ENCODE results near the gene KRT23. TPM values are rescaled to one million over a fixed set of nuclear protein-coding genes. Genes with fewer than 3 reads are reported as not detected.

The KRT23 gene
- total and polyA plus RNA-seq, 2 of the 13 experiments (the other 11 are each of a cell fraction or from before 2014, with no cell fraction given) = 24.7 to 51.1 TPM

DNA sequence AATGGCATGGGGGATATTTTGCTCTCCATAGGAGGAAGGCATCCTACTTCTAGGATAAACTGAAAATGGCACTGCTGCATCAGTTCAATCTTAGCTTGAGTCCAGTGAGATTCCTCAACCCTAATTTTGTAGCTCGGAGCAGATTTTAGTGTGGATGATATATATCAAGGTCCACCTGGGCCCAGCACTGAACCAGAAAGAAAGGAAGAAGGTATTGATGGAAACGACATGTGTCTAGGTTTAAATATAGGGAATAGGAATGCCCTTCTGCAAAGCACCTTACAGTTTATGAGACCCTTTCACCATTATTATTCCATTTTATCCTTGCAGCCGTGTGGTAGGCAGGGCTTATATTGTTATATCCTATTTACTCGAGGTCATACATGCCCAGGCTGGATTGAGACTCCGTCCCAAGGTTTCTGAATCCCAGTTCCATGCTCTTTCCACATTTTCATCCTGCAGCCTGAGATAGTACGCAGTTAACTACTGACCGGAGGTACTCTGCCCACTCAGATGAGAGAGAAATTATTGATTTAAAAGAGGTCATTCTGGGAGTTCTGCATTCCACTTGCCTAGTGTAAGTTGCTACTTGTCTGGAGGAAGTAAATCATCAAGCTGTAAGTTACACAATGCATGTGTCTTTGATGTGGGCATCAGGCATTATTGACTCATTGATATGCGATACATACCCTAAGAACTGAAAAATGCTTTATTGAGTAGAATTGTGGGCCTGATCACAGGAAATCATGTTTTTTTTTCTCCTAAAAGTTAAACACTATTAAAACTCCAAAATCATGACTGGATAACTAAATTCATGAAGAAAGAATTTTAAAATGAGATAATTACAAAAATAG is 19.2 kb upstream of the KRT23 start (continued):
- TF ChIP-seq CREB1 (IDR thresholded peaks at IDR 0.05) (peak; percentile 74), CREB1 (CRISPR knock-in tag; IDR thresholded peaks at IDR 0.05) (peak; percentile 91), ZNF292 (CRISPR knock-in tag; IDR thresholded peaks at IDR 0.05; ENCODE audit: borderline replicate concordance, low read depth) (peak; percentile 90; the same call in 1 of the 2 replicates), NAIF1 (CRISPR knock-in tag; IDR thresholded peaks at IDR 0.05; ENCODE audit: borderline replicate concordance) (no peak), TBP (CRISPR knock-in tag; IDR thresholded peaks at IDR 0.05) (0 out of 2 replicates have a peak, but pooled peaks have one; percentile 74), FOXM1 (CRISPR knock-in tag; IDR thresholded peaks at IDR 0.05) (no peak), BRCA1 (CRISPR knock-in tag; IDR thresholded peaks at IDR 0.05) (no peak; the same call in 1 of the 2 replicates), PHF5A (CRISPR knock-in tag; IDR thresholded peaks at IDR 0.05; ENCODE audit: low read depth, unreplicated experiment) (peak; percentile 61), CAMTA2 (CRISPR knock-in tag; IDR thresholded peaks at IDR 0.05; ENCODE audit: borderline replicate concordance) (no peak), NFYB (CRISPR knock-in tag; IDR thresholded peaks at IDR 0.05) (peak; percentile 53; the same call in 1 of the 2 replicates)
- TF ChIP-seq, protein P1, sequence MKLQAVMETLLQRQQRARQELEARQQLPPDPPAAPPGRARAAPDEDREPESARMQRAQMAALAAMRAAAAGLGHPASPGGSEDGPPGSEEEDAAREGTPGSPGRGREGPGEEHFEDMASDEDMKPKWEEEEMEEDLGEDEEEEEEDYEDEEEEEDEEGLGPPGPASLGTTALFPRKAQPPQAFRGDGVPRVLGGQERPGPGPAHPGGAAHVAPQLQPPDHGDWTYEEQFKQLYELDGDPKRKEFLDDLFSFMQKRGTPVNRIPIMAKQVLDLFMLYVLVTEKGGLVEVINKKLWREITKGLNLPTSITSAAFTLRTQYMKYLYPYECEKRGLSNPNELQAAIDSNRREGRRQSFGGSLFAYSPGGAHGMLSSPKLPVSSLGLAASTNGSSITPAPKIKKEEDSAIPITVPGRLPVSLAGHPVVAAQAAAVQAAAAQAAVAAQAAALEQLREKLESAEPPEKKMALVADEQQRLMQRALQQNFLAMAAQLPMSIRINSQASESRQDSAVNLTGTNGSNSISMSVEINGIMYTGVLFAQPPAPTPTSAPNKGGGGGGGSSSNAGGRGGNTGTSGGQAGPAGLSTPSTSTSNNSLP (IDR thresholded peaks at IDR 0.05; ENCODE audit: low read depth, low read length) = peak; percentile 100
- TF ChIP-seq, protein P2, sequence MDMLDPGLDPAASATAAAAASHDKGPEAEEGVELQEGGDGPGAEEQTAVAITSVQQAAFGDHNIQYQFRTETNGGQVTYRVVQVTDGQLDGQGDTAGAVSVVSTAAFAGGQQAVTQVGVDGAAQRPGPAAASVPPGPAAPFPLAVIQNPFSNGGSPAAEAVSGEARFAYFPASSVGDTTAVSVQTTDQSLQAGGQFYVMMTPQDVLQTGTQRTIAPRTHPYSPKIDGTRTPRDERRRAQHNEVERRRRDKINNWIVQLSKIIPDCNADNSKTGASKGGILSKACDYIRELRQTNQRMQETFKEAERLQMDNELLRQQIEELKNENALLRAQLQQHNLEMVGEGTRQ (IDR thresholded peaks at IDR 0.05; ENCODE audit: low read depth, low read length) = no peak
- TF ChIP-seq, protein P2 (CRISPR knock-in tag; IDR thresholded peaks at IDR 0.05; ENCODE audit: borderline replicate concordance) = no peak
- TF ChIP-seq, protein P3, sequence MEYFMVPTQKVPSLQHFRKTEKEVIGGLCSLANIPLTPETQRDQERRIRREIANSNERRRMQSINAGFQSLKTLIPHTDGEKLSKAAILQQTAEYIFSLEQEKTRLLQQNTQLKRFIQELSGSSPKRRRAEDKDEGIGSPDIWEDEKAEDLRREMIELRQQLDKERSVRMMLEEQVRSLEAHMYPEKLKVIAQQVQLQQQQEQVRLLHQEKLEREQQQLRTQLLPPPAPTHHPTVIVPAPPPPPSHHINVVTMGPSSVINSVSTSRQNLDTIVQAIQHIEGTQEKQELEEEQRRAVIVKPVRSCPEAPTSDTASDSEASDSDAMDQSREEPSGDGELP (IDR thresholded peaks at IDR 0.05; ENCODE audit: borderline replicate concordance, low read depth) = peak; percentile 89
- TF ChIP-seq, protein P4, sequence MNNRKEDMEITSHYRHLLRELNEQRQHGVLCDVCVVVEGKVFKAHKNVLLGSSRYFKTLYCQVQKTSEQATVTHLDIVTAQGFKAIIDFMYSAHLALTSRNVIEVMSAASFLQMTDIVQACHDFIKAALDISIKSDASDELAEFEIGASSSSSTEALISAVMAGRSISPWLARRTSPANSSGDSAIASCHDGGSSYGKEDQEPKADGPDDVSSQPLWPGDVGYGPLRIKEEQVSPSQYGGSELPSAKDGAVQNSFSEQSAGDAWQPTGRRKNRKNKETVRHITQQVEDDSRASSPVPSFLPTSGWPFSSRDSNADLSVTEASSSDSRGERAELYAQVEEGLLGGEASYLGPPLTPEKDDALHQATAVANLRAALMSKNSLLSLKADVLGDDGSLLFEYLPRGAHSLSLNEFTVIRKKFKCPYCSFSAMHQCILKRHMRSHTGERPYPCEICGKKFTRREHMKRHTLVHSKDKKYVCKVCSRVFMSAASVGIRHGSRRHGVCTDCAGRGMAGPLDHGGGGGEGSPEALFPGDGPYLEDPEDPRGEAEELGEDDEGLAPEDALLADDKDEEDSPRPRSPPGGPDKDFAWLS (CRISPR knock-in tag; IDR thresholded peaks at IDR 0.05; ENCODE audit: borderline replicate concordance) = no peak
- TF ChIP-seq, protein P5, sequence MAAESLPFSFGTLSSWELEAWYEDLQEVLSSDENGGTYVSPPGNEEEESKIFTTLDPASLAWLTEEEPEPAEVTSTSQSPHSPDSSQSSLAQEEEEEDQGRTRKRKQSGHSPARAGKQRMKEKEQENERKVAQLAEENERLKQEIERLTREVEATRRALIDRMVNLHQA (CRISPR knock-in tag; IDR thresholded peaks at IDR 0.05) = no peak
- TF ChIP-seq, protein P6, sequence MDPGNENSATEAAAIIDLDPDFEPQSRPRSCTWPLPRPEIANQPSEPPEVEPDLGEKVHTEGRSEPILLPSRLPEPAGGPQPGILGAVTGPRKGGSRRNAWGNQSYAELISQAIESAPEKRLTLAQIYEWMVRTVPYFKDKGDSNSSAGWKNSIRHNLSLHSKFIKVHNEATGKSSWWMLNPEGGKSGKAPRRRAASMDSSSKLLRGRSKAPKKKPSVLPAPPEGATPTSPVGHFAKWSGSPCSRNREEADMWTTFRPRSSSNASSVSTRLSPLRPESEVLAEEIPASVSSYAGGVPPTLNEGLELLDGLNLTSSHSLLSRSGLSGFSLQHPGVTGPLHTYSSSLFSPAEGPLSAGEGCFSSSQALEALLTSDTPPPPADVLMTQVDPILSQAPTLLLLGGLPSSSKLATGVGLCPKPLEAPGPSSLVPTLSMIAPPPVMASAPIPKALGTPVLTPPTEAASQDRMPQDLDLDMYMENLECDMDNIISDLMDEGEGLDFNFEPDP (CRISPR knock-in tag; conservative IDR thresholded peaks at IDR 0.05) = no peak
- TF ChIP-seq, protein P7, sequence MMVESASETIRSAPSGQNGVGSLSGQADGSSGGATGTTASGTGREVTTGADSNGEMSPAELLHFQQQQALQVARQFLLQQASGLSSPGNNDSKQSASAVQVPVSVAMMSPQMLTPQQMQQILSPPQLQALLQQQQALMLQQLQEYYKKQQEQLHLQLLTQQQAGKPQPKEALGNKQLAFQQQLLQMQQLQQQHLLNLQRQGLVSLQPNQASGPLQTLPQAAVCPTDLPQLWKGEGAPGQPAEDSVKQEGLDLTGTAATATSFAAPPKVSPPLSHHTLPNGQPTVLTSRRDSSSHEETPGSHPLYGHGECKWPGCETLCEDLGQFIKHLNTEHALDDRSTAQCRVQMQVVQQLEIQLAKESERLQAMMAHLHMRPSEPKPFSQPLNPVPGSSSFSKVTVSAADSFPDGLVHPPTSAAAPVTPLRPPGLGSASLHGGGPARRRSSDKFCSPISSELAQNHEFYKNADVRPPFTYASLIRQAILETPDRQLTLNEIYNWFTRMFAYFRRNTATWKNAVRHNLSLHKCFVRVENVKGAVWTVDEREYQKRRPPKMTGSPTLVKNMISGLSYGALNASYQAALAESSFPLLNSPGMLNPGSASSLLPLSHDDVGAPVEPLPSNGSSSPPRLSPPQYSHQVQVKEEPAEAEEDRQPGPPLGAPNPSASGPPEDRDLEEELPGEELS (CRISPR knock-in tag; IDR thresholded peaks at IDR 0.05) = peak; percentile 99
